HG03469 (cell line): ENCODE results near the gene KIF2C.
"Not testable (repeated sequence)": the region's sequence is repeated elsewhere in the genome, so short reads cannot be mapped to it uniquely, and the experiment has no call there.

ENCODE experiments used
- ATAC-seq: cut with Tn5 transposase; IDR thresholded peaks from one replicate; pipeline ENCODE4 v1.9.1; 2021; ENCODE audit warnings: mild to moderate bottlenecking, moderate library complexity, moderate number of reproducible peaks; ENCODE audit not compliant: unreplicated experiment

Gene KIF2C

GRCh38 chr1:44792736-44793502 is 53.3 kb downstream of the KIF2C start:
- ATAC-seq = no peak

- not testable (repeated sequence) for ATAC-seq
Observed at GRCh38 chr1:44797886-44798285, 58.2 kb downstream of the KIF2C start.

- no peak for ATAC-seq
Observed at GRCh38 chr1:44798481-44799365, 59.1 kb downstream of the KIF2C start.

DNA sequence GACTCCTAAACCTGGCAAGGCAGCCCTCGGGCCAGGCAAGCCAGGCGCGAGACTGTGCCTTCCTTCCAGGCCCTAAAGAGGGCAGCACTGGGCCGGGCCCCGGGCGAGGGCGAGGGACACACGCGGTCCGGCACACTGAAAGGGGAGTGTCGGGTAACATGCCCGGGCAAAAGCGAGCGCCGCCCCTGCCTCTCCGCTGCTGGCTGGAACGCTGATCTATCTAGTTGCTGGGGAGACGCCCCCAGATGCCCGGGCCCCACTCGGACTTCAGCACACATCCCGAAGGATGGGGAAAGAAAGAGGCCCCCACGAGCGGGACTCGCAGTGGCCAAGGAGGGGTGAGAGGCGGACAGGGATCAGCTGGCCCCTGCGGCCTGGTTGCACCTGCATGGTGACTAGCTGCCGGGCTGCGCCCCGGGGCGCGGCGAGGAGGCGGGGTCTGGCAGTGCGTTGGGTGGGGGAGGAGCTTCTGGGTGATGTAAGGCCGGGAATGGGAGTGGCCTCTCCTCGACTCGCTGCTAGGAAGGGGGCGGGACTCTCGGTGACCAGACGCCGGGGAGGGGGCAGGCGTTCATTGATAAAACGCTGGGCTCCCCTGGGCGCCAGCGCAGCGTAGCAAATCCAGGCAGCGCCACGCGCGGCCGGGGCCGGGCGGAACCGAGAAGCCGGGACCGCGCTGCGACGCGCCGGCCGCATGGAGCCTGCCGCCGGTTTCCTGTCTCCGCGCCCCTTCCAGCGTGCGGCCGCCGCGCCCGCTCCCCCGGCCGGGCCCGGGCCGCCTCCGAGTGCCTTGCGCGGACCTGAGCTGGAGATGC is 60.3 kb downstream of the KIF2C start, which contains the start of gene PLK3:
TSS of gene PLK3 (plus strand) at position 608 of the 815 bp plus-strand sequence. CDS start at position 695, 87 bp downstream.
- peak; percentile 48 for ATAC-seq

GRCh38 chr1:44801491-44802305 is 62.1 kb downstream of the KIF2C start:
- no peak for ATAC-seq

GRCh38 chr1:44802306-44803061 is 62.8 kb downstream of the KIF2C start:
- no peak for ATAC-seq

DNA sequence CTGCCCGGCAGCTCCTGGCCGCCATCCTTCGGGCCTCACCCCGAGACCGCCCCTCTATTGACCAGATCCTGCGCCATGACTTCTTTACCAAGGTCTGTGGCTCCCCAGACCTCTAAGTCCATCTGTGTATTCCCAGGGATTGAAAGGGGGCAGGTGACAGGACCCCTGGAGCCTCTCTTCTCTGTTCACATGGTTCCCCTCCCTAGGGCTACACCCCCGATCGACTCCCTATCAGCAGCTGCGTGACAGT is 63.4 kb downstream of the KIF2C start:
- no peak for ATAC-seq

GRCh38 chr1:44803312-44804095 is 63.9 kb downstream of the KIF2C start:
- no peak for ATAC-seq

- ATAC-seq = no peak
Observed at GRCh38 chr1:44805311-44806024, 65.8 kb downstream of the KIF2C start.

GRCh38 chr1:44806025-44806703 is 66.5 kb downstream of the KIF2C start:
- no peak for ATAC-seq

GRCh38 chr1:44806704-44807363 is 67.2 kb downstream of the KIF2C start, which contains the start of gene DYNLT4:
Gene DYNLT4, minus strand, starts transcription at chr1:44807351. Its CDS starts 683 bp downstream, at chr1:44806668.
- ATAC-seq = no peak

DNA sequence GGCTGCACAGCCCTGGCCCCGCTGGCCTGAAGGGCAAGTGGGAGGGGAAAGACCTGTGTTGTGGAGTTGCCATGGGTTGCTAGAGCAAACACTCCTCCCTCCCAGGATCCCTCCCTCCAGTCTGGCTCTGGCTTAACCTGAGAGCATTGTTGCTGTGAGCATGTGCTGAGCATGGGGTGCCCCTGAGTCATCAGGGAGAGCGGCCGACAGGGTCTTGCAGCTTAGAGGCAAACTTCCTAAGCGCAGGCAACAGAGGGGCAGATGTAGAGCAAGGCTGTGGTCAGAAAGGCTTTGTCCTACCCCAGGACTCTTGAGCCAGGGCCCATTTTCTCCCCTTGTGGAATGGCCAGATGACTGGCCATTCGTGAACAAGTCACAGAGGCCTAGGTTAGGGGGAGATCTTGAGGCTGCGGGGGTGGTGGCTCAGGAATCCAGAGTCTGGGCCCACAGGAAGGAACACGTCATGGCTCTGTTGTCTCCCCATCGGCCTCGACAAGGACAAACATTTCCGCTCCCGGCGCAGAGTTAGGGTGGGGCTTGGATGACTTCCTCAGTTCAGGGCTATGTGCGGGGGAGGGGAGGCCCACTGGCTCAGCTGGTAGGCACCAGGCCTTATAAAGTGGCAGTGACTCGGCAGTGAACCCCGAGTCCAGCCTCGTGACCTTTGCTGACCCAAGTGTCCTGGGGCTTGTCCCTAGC is 67.9 kb downstream of the KIF2C start:
- ATAC-seq = no peak

DNA sequence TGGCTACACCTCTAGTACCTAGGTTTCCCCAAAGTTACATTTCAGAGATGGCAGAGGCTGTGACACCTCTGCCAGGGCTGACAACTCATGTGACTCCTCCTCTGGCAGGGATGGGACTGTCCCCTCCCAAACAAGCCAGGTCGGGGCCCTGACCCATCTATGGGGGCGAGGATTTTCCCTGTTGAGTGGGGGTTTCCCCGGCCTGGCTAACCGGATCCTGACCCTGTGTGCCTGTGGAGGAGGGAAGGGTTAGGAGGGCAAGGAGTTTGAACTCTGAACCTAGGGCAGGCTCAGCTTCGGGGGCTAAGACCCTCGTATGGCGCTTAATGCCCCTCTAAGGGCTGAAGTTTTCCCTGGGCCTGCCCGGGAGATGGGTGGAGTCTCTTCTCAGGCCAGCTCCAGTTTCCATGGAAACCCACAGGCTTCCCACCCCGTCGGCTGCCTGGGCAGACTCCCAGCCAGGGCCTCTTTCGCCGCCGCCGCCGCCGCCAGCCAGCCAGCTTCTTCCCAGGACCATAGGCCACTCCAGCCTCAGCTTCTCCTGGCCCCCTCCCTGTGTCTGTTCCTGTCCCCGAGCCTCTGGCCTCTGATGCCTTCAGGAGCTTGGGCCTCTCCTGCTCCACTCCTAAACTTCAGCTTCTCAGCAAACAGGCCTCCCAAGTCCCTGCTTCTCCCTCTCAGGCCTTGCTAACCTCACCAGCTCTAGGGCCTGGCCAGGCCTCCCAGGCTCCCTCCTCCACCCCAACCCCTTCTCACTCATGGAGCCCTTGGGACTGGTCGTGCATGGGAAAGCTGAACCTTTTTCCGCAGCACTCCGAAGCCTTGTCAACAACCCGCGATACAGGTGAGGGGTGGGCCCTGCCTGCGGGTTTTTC is 68.7 kb downstream of the KIF2C start, which contains the start of gene BTBD19:
TSS of gene BTBD19 (plus strand) at position 461 of the 875 bp plus-strand sequence. CDS start at position 759, 298 bp downstream.
- ATAC-seq = no peak

DNA sequence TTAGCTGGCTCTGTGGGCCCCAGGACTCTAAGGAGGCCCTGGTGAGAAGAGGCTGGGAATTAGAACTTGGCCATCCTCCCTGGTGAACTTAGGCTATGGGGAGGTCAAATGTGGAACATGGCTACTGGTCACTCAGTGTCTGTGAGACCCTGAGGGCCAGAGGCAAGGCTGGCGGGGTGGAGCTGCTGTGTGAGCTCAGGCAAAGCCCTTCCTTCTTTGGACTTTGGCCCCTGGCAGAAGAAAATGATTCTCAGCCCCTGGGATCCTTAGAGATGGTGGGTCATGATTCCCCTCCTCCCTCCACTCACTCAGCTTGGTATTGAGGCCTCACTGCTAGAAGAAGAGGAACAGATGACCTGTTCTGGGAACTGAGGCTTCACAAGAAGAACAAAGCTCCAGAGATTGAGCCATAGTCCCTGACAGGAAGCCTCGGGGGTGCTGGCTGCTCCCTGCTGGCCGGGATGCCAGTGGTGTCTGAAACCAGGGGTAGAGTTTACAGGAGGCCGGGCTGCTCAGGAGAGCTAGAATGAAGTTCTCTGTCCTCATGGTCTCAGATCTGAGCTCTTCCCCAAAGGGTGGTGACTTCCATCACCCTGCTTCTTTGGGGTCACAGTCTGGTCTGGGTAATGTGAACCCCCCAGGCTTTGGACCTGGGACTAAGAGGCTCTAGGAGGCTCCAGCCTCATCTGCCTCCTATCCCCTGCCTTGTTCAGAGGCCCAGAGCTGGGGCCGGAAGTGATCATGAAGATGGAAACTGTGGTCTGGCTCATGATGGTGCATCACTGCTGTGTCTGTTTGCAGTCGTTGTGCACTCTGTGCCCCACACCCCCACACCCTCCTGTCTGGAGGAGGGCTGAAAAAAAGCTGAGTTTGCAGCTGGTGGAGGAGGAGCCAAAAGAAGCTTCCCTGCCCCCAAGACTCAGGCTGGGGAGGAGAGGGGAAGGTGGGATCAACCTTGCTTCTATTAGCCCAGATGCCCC is 69.6 kb downstream of the KIF2C start:
- no peak for ATAC-seq
